Measurements from ENCODE around the gene MYO5B.
A peak's percentile ranks its signal among the peaks of the same experiment; 100 is the strongest.
"Not testable (repeated sequence)": the region's sequence is repeated elsewhere in the genome, so short reads cannot be mapped to it uniquely, and the experiment has no call there.

The MYO5B gene

GRCh38 chr18:49814147-49814499 is 380.8 kb downstream of the MYO5B start:
- DNase-seq = peak; percentile 70

GRCh38 chr18:49813319-49814146 is 381.4 kb downstream of the MYO5B start, which contains the start of gene ACAA2:
Gene ACAA2, minus strand, starts transcription at chr18:49813533. Its CDS starts 49 bp downstream, at chr18:49813484.
- DNase-seq = peak; percentile 82

GRCh38 chr18:49813069-49813318 is 382.0 kb downstream of the MYO5B start:
- DNase-seq = no peak

GRCh38 chr18:49812286-49813068 is 382.5 kb downstream of the MYO5B start:
- no peak for DNase-seq

GRCh38 chr18:49811151-49811938 is 383.6 kb downstream of the MYO5B start:
- DNase-seq = no peak

- DNase-seq = not testable (repeated sequence)
These were observed 386.3 kb downstream of the MYO5B start for GRCh38 chr18:49808553-49809191.

GRCh38 chr18:49804096-49804495 is 390.9 kb downstream of the MYO5B start:
- DNase-seq = no peak

GRCh38 chr18:49802623-49803022 is 392.3 kb downstream of the MYO5B start:
- no peak for DNase-seq

- DNase-seq = not testable (repeated sequence)
These were observed 394.5 kb downstream of the MYO5B start for GRCh38 chr18:49800491-49800890.

- DNase-seq = not testable (repeated sequence)
These were observed 395.1 kb downstream of the MYO5B start for GRCh38 chr18:49799806-49800205.

GRCh38 chr18:49798001-49798400 is 396.9 kb downstream of the MYO5B start:
- DNase-seq = no peak

- DNase-seq = no peak
These were observed 399.1 kb downstream of the MYO5B start for GRCh38 chr18:49795612-49796552.

GRCh38 chr18:49794743-49795142 is 400.2 kb downstream of the MYO5B start:
- no peak for DNase-seq

GRCh38 chr18:49789560-49790134 is 405.3 kb downstream of the MYO5B start:
- not testable (repeated sequence) for DNase-seq

GRCh38 chr18:49788327-49788898 is 406.5 kb downstream of the MYO5B start:
- no peak for DNase-seq

- no peak for DNase-seq
These were observed 408.8 kb downstream of the MYO5B start for GRCh38 chr18:49786019-49786720.

- no peak for DNase-seq
These were observed 410.3 kb downstream of the MYO5B start for GRCh38 chr18:49784427-49785185.

- not testable (repeated sequence) for DNase-seq
These were observed 411.3 kb downstream of the MYO5B start for GRCh38 chr18:49783631-49784030.

GRCh38 chr18:49778826-49779465 is 416.0 kb downstream of the MYO5B start:
- DNase-seq = no peak
